B cell (primary cell): ENCODE results near the gene BEND5.

Source experiments
- EZH2 ChIP-seq: IDR thresholded peaks from 2 replicates; pipeline ENCODE4 v1.6.1; 2012; ENCODE audit warnings: borderline replicate concordance, low read depth, mild to moderate bottlenecking, moderate library complexity, low read length; ENCODE audit not compliant: insufficient read depth, poor library complexity, severe bottlenecking
- TF ChIP-seq, protein P1 (sequence below): fragments of 200-600 bp; IDR thresholded peaks from one replicate; pipeline ENCODE4 v1.8.0; 2022; ENCODE audit warnings: antibody characterized with exemption, mild to moderate bottlenecking

GRCh38 chr1:48761411-48761810 lies 15.3 kb downstream of the BEND5 start:
- TF ChIP-seq, protein P1, sequence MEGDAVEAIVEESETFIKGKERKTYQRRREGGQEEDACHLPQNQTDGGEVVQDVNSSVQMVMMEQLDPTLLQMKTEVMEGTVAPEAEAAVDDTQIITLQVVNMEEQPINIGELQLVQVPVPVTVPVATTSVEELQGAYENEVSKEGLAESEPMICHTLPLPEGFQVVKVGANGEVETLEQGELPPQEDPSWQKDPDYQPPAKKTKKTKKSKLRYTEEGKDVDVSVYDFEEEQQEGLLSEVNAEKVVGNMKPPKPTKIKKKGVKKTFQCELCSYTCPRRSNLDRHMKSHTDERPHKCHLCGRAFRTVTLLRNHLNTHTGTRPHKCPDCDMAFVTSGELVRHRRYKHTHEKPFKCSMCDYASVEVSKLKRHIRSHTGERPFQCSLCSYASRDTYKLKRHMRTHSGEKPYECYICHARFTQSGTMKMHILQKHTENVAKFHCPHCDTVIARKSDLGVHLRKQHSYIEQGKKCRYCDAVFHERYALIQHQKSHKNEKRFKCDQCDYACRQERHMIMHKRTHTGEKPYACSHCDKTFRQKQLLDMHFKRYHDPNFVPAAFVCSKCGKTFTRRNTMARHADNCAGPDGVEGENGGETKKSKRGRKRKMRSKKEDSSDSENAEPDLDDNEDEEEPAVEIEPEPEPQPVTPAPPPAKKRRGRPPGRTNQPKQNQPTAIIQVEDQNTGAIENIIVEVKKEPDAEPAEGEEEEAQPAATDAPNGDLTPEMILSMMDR, result no peak
- no peak for TF ChIP-seq EZH2
